Measurements from ENCODE around the gene CELA2B. TPM values are rescaled to one million over a fixed set of nuclear protein-coding genes. Genes with fewer than 3 reads are reported as not detected.

Gene CELA2B
- total and polyA plus RNA-seq, 9 of the 15 experiments (the other 6 are each of a cell fraction or from before 2014, with no cell fraction given) = 0.25 to 2.1 (median 0.38) TPM; not detected in 5

- WGBS (ENCODE audit: insufficient coverage, low coverage, missing lambda C conversion rate) = 53% methylated on average over 8 of the region's 9 CpGs
- Histone ChIP-seq H3K4me3 (no peak overlapping the region), H3K79me2 (ENCODE audit: control insufficient read depth, insufficient read depth, low read length) (no peaks in the 10 kb centered on the region), H2AFZ (ENCODE audit: low read depth, low read length) (no peak overlapping the region), H3K9me3 (replicated peaks; ENCODE audit: control insufficient read depth, insufficient read depth, low read depth, low read length) (no peaks in the 10 kb centered on the region), H3K36me3 (ENCODE audit: control insufficient read depth, insufficient read depth, low read length) (peaks cover 20% of the 10 kb centered on the region; the same call in 2 of the 3 replicates), H3K27ac (ENCODE audit: extremely low read depth, low read depth, low read length) (no peak overlapping the region), H3K4me1 (replicated peaks in 1 of 2; ENCODE audit: control insufficient read depth in 2 of 2, insufficient read depth in 2 of 2, low read length in 2 of 2) (peaks cover 4 to 28% of the 10 kb centered on the region in 2 experiments; a peak in 3 of 5 replicates), H4K20me1 (replicated peaks; ENCODE audit: control insufficient read depth, insufficient read depth, low read length) (peaks cover 8% of the 10 kb centered on the region; the same call in 1 of the 2 replicates), H3K4me2 (ENCODE audit: insufficient read depth, low read length) (no peak overlapping the region), H3K27me3 (ENCODE audit: control insufficient read depth in 2 of 2, insufficient read depth in 2 of 2, low read length in 2 of 2) (no peaks in the 10 kb centered on the region), H3K9me1 (ENCODE audit: control insufficient read depth, insufficient read depth, low read length) (no peaks in the 10 kb centered on the region), H3K9ac (ENCODE audit: insufficient read depth in 1 of 2, low read depth in 2 of 2, low read length in 2 of 2) (0 out of 4 replicates have a peak overlapping the region, but pooled peaks of 1 of the 2 experiments have one; percentile 39)
- DNase-seq (ENCODE audit: extremely low read depth in 1 of 4, low spot score in 3 of 4) (no peak), ATAC-seq (no peak), FAIRE-seq (no peak)
- in situ Hi-C loops (cut with MboI) = loop anchor here (5.0 kb wide), 1 partner anchor 280 kb away; the partner anchor contains the start of gene TMEM51
- ChIA-PET POLR2A (interaction anchor here (0.6 to 2.2 kb wide), 6 partner anchors 11 to 1698 kb away, joined by 3 to 12 read pairs (median 4); no protein-coding TSS in a partner anchor), CTCF (ENCODE audit: low intra/inter-chr PET ratio) (interaction anchor here (0.6 to 2.9 kb wide), 4 partner anchors 104 to 190 kb away, joined by 3 to 11 read pairs (median 4); no protein-coding TSS in a partner anchor)
- BruUV-seq (replicated peaks) = no TSS peak
- TF ChIP-seq SNIP1 (IDR thresholded peaks at IDR 0.05; ENCODE audit: low read depth) (no peak), HMG20B (CRISPR knock-in tag; IDR thresholded peaks at IDR 0.05) (no peak), POLR2G (IDR thresholded peaks at IDR 0.05; ENCODE audit: low read depth, low read length) (peak; percentile 71), POLR2AphosphoS5 (IDR thresholded peaks at IDR 0.05; ENCODE audit: control insufficient read depth, insufficient read depth, low read depth, low read length) (0 out of 2 replicates have a peak, but pooled peaks have one; percentile 3), TRIM24 (IDR thresholded peaks at IDR 0.05) (no peak)
- intact Hi-C loops (cut with micrococcal nuclease) = loop anchor here (10.0 kb wide), 1 partner anchor 278 kb away; the partner anchor contains the start of gene TMEM51
Measured at GRCh38 chr1:15432324-15432723, 43.6 kb upstream of the CELA2B start.
